ENCODE data around the gene CDK5RAP3.
"Not testable (repeated sequence)": the region's sequence is repeated elsewhere in the genome, so short reads cannot be mapped to it uniquely, and the experiment has no call there.

The CDK5RAP3 gene

GRCh38 chr17:47978324-47978723 lies 7.4 kb downstream of the CDK5RAP3 start:
- peak; percentile 40 for DNase-seq

- DNase-seq: no peak
These were observed 9.6 kb downstream of the CDK5RAP3 start for GRCh38 chr17:47980541-47980940.

GRCh38 chr17:47981462-47981861 lies 10.5 kb downstream of the CDK5RAP3 start:
- DNase-seq: no peak

- no peak for DNase-seq
These were observed 11.2 kb downstream of the CDK5RAP3 start for GRCh38 chr17:47982091-47982617.

GRCh38 chr17:47982645-47983390 lies 11.9 kb downstream of the CDK5RAP3 start:
- DNase-seq: no peak

- DNase-seq: no peak
These were observed 12.7 kb downstream of the CDK5RAP3 start for GRCh38 chr17:47983492-47984223.

GRCh38 chr17:47986520-47986919 lies 15.6 kb downstream of the CDK5RAP3 start:
- DNase-seq: no peak

- no peak for DNase-seq
These were observed 16.4 kb downstream of the CDK5RAP3 start for GRCh38 chr17:47987240-47987835.

- not testable (repeated sequence) for DNase-seq
These were observed 17.5 kb downstream of the CDK5RAP3 start for GRCh38 chr17:47988445-47988844.

- DNase-seq: no peak
These were observed 18.2 kb downstream of the CDK5RAP3 start for GRCh38 chr17:47989159-47989558.

GRCh38 chr17:47989700-47990099 lies 18.8 kb downstream of the CDK5RAP3 start:
- no peak for DNase-seq

- no peak for DNase-seq
These were observed 20.2 kb downstream of the CDK5RAP3 start for GRCh38 chr17:47990962-47991731.

GRCh38 chr17:47992216-47992615 lies 21.3 kb downstream of the CDK5RAP3 start:
- no peak for DNase-seq

GRCh38 chr17:47993031-47993564 lies 22.2 kb downstream of the CDK5RAP3 start:
- no peak for DNase-seq

GRCh38 chr17:47993964-47994363 lies 23.1 kb downstream of the CDK5RAP3 start:
- DNase-seq: no peak

GRCh38 chr17:47994724-47995123 lies 23.8 kb downstream of the CDK5RAP3 start:
- no peak for DNase-seq

GRCh38 chr17:47995241-47995935 lies 24.5 kb downstream of the CDK5RAP3 start:
- DNase-seq: no peak

GRCh38 chr17:47996201-47996600 lies 25.3 kb downstream of the CDK5RAP3 start:
- DNase-seq: no peak

GRCh38 chr17:47997586-47997985 lies 26.7 kb downstream of the CDK5RAP3 start:
- DNase-seq: no peak

GRCh38 chr17:47998044-47998443 lies 27.1 kb downstream of the CDK5RAP3 start:
- DNase-seq: no peak

- DNase-seq: no peak
These were observed 28.7 kb downstream of the CDK5RAP3 start for GRCh38 chr17:47999582-47999981.

- no peak for DNase-seq
These were observed 30.3 kb downstream of the CDK5RAP3 start for GRCh38 chr17:48001197-48001596.

Data from stimulated activated CD4-positive, alpha-beta T cell treated with anti-CD3 and anti-CD28 coated beads, Interleukin-4, amount 100 ng/mL, for 24 hours (primary cell).